Measurements from ENCODE around the gene SKIC8.
"Not testable (repeated sequence)": the region's sequence is repeated elsewhere in the genome, so short reads cannot be mapped to it uniquely, and the experiment has no call there.

The SKIC8 gene

GRCh38 chr15:78249131-78249530 is 50.3 kb downstream of the SKIC8 start:
- DNase-seq, result no peak

GRCh38 chr15:78247911-78248310 is 51.5 kb downstream of the SKIC8 start:
- DNase-seq, result no peak

- DNase-seq, result not testable (repeated sequence)
These were observed 53.3 kb downstream of the SKIC8 start for GRCh38 chr15:78245976-78246620.

DNA sequence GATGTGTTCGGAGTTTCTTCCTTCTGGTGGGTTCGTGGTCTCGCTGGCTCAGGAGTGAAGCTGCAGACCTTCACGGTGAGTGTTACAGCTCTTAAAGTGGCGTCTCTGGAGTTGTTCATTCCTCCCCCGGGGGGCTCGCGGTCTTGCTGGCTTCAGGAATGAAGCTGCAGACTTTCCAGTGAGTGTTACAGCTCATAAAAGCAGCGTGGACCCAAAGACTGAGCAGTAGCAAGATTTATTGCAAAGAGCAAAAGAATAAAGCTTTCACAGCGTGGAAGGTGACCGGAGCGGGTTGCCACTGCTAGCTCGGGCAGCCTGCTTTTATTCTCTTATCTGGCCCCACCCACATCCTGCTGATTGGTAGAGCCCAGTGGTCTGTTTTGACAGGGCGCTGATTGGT is 54.0 kb downstream of the SKIC8 start:
- DNase-seq, result not testable (repeated sequence)

DNA sequence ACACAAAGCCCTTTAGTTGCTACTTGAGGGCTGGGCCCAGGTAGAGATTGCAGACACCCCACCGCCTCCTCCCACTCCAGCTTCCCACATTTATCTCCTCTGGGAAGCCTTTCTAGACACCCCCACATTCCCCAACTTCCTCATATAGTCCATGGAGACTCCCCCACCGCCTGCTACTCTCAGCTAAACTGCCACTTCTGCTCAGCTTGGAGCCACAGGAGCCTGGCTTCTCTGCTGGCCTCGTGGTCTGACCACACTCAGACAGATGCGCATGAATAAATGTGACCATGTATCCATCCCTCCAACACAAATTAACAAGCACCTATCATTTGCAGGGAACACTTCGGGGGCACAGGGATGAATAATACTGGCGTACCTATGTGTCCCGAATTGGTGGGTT is 54.5 kb downstream of the SKIC8 start:
- DNase-seq, result no peak

DNA sequence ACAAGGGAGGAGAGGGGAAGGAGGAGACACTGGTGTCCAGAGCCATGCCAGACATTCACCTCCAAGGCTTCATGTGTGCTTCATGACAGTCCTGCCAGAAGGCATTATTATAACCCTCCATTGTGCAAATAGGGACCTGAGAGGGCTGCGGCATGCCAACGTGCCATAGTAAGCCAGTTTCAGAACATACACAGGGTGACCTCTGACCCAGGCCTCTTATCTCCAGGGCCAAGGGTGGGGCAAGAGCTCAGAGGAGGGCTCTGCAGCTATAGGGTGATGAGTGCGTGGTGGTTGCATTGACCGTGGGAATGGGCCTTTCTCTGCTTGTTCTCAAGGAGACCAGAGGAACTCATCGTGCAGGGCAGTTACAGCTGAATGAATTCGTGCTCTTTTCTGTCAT is 55.3 kb downstream of the SKIC8 start:
- DNase-seq, result no peak

DNA sequence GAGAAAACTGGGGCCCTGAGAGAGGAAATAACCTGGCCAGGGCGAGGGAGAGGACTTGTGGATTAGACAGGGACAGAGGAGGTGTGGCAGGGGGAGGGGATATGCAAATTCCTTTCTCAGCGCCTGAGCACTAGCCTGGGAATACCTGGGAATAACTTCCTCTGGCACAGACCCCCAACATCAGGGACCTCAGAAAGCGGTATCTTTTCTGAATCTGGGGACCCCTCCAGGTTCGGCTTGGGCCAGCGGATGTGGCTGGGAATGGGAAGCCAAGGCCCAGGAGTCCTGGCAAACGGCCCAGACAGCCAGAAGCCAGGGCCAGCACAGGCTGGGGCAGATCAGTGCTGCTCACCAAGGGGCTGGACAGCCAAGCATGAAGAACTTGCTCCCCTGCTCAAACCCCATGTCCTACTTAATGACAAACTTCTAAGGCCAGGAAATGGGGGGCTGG is 55.9 kb downstream of the SKIC8 start:
- DNase-seq, result peak in 1 of 2 experiments; percentile 40

DNA sequence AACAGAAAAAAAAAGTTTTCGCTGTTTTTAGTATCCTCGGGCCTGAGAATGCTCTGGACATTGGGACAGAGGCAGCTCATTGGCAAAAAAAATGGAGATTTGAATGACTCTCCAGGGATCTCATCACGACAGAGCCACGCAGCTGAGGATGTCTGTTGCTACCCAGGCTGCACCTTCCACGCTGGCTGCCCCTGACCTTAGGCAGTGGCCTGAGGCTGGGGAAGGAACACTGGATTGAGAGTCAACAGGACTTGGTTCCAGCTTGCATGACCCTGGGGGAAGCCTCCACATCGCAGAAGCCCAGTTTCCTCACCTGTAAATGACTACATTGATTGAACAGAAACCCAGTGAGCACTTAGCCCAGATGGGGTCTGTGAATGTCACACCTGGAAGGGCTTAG is 56.4 kb downstream of the SKIC8 start:
- no peak for DNase-seq

DNA sequence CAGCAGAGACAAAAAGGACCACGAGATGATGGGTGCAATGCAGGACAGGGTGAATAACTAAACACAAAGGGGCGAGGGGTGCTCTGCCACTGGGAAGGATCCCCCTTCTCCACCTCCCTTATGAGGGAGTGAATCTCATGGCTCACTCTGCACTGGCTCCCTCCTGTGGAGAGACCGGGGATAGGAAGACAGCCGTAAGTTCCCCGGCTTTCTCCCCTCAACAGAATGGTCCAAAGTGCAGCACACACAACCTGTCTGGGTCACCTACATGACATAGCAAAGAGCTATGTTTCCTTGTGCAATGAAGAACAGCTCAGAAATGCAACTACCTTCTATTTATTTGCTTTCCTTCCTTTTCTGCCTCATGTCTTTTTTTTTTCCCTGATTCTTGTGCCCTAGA is 57.3 kb downstream of the SKIC8 start:
- DNase-seq, result no peak

GRCh38 chr15:78241017-78241416 is 58.4 kb downstream of the SKIC8 start:
- DNase-seq, result peak; percentile 63 to 64

- no peak for DNase-seq
These were observed 59.6 kb downstream of the SKIC8 start for GRCh38 chr15:78239811-78240210.

GRCh38 chr15:78237146-78237545 is 62.3 kb downstream of the SKIC8 start:
- no peak for DNase-seq

DNA sequence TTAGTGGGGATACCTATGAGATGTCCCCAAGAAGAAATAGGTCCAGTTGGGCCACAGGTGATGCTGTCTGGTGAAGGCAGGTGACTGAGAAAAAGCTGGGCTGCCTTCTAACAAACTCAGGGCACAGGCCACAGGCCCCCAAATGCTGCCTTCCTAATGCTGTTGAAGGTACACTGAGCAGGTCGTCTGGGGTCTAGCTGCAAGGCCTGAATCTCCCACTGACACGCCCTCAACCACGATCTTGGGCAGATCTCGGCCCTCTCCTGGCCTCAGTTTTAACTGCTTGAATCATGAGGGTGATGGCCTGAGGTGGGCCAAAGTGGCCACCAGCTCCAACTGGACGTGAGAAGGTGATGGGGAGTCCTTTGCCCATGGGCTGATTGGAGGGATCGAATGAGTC is 62.9 kb downstream of the SKIC8 start:
- DNase-seq, result no peak

- DNase-seq, result no peak
These were observed 64.8 kb downstream of the SKIC8 start, which contains the start of gene ACSBG1 for GRCh38 chr15:78234515-78235040. TSS of gene ACSBG1 (minus strand) at chr15:78234565. CDS start at chr15:78234501, 64 bp downstream.

DNA sequence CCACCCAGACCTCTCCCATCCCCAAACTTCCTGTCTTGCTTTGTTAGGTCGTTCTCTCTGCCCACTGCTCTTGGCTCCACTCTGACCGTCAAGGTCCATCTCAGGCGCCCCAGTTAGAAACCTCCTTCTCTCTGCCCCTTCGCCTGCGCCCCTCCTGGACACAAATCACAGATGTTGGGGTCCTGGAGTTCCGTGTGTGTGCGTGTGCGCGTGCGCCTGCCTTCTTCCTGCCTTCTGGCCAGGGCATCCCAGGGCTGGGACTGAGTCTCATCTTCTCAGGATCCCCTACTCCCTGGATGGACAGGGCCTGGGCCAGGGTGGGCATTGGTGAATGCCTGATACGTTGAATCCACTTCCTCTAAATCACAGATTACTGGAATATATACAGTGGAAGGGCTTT is 65.9 kb downstream of the SKIC8 start:
- no peak for DNase-seq
